ENCODE results near the gene MFAP3.

The MFAP3 gene

DNA sequence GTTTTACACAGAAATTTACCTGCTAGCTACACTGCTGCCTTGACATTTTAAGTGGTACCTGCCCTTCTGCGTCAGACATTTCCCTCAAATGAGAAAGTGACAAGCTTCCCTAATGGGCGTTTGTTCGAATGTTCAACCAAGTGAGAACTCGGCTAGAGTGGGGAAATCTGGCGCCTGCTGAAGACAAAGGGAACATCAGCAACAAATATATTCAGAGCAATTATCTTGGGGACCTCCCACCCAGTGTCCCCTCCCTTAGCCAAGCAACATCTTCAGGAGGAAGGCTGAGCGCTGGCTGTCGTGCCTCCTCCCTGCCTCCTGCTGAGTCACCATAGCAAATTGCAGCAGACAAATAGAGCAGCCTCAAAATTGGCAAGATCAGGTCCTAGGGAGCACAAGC is 57.1 kb downstream of the MFAP3 start:
- DNase-seq: no peak

DNA sequence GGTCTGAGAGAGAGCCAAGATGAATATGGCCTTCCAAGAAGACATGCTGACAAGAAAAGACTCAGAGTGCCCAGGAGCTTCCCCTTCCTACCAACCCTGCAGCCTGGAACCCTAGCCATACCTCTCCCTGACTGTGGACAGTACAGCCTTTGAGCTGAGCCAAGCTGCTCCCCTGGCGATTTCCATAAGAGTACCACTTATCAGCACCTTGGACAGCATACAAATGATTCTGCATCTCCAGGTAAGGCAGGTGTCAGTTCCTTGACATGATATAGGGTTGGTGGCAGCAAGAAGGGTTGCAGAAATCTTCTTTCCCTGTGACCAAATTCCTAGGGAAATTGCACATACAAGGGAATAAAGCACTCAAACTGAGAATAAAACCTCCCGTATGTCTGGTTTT is 58.3 kb downstream of the MFAP3 start:
- no peak for DNase-seq

DNA sequence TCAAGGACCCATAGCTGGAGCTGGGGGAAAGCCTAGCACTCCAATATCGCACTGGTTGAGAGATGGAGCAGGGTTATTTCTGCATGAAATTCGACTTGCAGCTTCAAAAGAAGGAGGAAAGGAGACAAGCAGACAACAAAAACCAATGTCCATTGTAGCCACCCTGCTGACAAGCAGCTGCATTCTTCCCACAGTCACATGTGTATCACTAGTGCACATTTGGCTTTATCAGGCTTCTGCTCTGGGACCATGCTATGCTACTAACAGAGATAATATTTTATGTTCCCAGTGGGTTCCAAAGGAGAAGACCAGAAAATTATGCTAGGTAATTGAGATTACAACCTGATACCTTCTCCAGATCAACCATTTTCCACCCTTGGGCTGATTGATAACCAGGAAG is 59.7 kb downstream of the MFAP3 start:
- no peak for DNase-seq

DNA sequence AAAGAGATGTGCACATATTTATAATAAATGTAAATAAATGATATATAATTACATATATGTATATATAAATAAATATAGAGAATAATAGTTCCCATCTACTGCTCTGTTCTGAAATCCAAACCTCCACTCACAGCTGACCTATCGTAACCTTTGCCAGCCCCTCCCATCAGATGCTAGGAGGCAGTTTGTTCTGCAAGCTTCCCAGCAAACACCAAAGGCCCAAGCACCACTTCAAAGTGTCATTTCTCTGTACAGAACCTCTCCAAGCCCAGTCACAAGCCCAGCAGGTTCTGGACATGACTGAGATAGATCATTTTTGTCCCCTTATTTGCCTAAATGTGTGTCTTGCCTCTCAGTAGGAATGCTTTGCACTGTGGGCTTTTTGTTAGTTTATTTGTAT is 62.4 kb downstream of the MFAP3 start:
- no peak for DNase-seq

DNA sequence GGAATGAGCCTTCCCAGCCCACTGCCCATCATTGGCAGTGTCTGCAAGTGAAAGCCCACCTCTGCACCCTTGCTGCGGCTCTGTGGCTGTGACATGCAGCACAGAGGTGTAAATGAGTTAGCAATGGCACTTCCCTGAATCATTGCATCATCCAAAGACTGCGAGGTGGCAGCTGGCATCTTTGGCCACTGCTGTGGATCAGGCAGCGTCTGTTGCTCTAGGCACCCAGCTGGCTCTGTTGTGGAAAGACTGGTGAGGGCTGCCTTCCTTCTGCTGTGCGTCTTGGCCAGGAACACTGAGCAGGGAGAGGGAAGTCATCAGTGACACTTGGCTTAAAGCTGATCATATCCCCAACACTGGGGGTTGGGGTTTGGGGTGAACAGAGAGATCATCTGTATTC is 64.5 kb downstream of the MFAP3 start:
- no peak for DNase-seq
